Panc1 (cell line): ENCODE data around the gene MLYCD. TPM values are rescaled to one million over a fixed set of nuclear protein-coding genes. Genes with fewer than 3 reads are reported as not detected.

Experiments
- ATAC-seq: fragments of 200-7000 bp; cut with Tn5 transposase; 2 replicates; pipeline ENCODE4 v1.9.1; 2020; ENCODE audit warnings: mild to moderate bottlenecking, moderate library complexity
- BruUV-seq: library from RNA; stranded (reverse); fragments of 400-500 nt; replicated peaks from 2 replicates; lab custom pipeline; 2021; lab: Mats Ljungman, UMichigan
- CTCF ChIA-PET: fragments of 300-600 bp; sonication (Branson Sonifier 250); formaldehyde crosslinking; loops from one replicate; lab custom pipeline; 2022; ENCODE audit warnings: antibody characterized with exemption; lab: Charles Lee
- POLR2A ChIA-PET: fragments of 300-600 bp; sonication (Branson Sonifier 250); formaldehyde crosslinking; loops from one replicate; lab custom pipeline; 2022; ENCODE audit warnings: antibody characterized with exemption; lab: Charles Lee
- DNase-seq: peaks from one replicate; pipeline ENCODE4 v3.0.0-alpha.2; 2010; ENCODE audit warnings: low read depth, low spot score
- H3K27ac ChIP-seq: 2 replicates; pipeline ENCODE4 v1.5.1; 2011; ENCODE audit warnings: mild to moderate bottlenecking, low read length, inconsistent platforms
- H3K27me3 ChIP-seq: fragments of 200-500 bp; sonication (Bioruptor generic); 2 replicates; pipeline ENCODE4 v1.6.0; 2014; ENCODE audit warnings: low read length, inconsistent platforms; ENCODE audit not compliant: control insufficient read depth, insufficient read depth
- H3K36me3 ChIP-seq: fragments of 200-500 bp; sonication (Bioruptor generic); 2 replicates; pipeline ENCODE4 v1.5.1; 2014; ENCODE audit warnings: inconsistent platforms, mild to moderate bottlenecking, low read length, moderate library complexity; ENCODE audit not compliant: control insufficient read depth, insufficient read depth
- H3K4me1 ChIP-seq: 2 replicates; pipeline ENCODE4 v1.5.1; 2011; ENCODE audit warnings: inconsistent platforms, mild to moderate bottlenecking, low read length, moderate library complexity; ENCODE audit not compliant: control insufficient read depth, insufficient read depth
- H3K4me3 ChIP-seq, 2 experiments: 2 replicates each; pipeline ENCODE4 v1.5.1; 2011 to 2012; ENCODE audit warnings: low read depth in 2 of 2, low read length in 2 of 2, mild to moderate bottlenecking in 2 of 2, inconsistent platforms in 1 of 2, moderate library complexity in 1 of 2
- H3K9me3 ChIP-seq: fragments of 200-500 bp; sonication (Bioruptor generic); 2 replicates; pipeline ENCODE4 v1.5.1; 2014; ENCODE audit warnings: low read depth, mild to moderate bottlenecking, inconsistent platforms, low read length, moderate library complexity; ENCODE audit not compliant: control insufficient read depth, insufficient read depth
- POLR2AphosphoS5 ChIP-seq: IDR thresholded peaks from 2 replicates; pipeline ENCODE4 v1.6.1; 2012; ENCODE audit warnings: mild to moderate bottlenecking, low read depth, low read length, moderate library complexity
- SIN3A ChIP-seq: IDR thresholded peaks from 2 replicates; pipeline ENCODE4 v1.6.1; 2012; ENCODE audit warnings: low read depth, mild to moderate bottlenecking, low read length, moderate library complexity, borderline replicate concordance; ENCODE audit not compliant: insufficient read depth
- TCF7L2 ChIP-seq: IDR thresholded peaks from 2 replicates; pipeline ENCODE4 v1.6.1; 2011; ENCODE audit warnings: mild to moderate bottlenecking, low read depth, low read length, inconsistent platforms
- in situ Hi-C: cut with HindIII; loops from 2 replicates; pipeline ENCODE4 v1.10.0; 2016; ENCODE audit warnings: low sequenced_read_pairs, low pct_unique_long_range_greater_than_20kb
- intact Hi-C: fragments of 100-400 bp; cut with micrococcal nuclease; formaldehyde crosslinking; loops from one replicate; pipeline ENCODE4 v1.10.0; 2022; ENCODE audit not compliant: unreplicated experiment
- total RNA-seq: library from RNA; stranded (reverse); gene quantifications from one replicate; pipeline ENCODE4 v1.2.1, GENCODE V29; 2021; ENCODE audit not compliant: unreplicated experiment
- TF ChIP-seq, protein P1 (sequence below), 2 experiments: IDR thresholded peaks; 2 replicates each; pipeline ENCODE4 v1.6.1; 2011 to 2012; ENCODE audit warnings: low read depth in 2 of 2, control low read depth in 1 of 2, low read length in 1 of 2, mild to moderate bottlenecking in 1 of 2, moderate library complexity in 1 of 2; ENCODE audit not compliant: insufficient read depth in 1 of 2
- TF ChIP-seq, protein P2 (sequence below): fragments of 450-650 bp; IDR thresholded peaks from 2 replicates; pipeline ENCODE4 v1.5.1; 2017; ENCODE audit warnings: mild to moderate bottlenecking

The MLYCD gene
- total RNA-seq, 1 experiment from 2014 or later, result 2.2 TPM

DNA sequence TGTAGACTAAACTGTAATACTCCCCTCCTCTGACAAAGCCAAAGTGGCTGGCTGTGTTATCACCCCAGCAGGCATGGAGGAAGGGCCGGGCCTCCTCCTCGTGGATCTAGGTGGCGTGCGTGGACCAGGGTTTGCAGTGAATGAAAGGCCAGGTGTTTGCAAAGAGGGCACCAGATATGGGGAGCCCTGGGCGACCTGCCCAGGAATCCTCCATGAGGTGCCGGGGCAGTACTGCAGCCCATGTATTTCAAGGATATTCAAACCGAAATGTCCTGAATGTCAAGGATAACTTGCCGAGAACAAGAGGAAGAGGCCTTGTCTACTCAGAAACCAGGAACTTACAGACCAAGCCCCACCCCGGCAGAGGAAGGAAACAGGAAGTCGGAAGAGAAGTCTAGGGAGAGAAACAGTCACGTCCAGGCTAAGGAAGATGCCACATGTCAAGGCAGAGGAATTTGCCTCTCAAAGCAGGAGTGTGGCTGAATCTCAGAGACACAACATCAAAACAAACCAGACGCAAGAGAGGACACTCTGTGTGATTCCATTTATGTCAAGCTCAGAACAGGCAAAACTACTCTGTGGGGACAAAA lies 40.4 kb downstream of the MLYCD start:
- intact Hi-C loops (no loop called here), in situ Hi-C loops (no loop called here)
- H3K4me1 ChIP-seq, result no peaks in the 10 kb centered on the region
- no peaks in the 10 kb centered on the region for H3K27me3 ChIP-seq
- no TSS peak for BruUV-seq
- H3K4me3 ChIP-seq, result no peak overlapping the region
- H3K9me3 ChIP-seq, result no peaks in the 10 kb centered on the region
- TF ChIP-seq TCF7L2, result no peak
- no peak for TF ChIP-seq POLR2AphosphoS5
- TF ChIP-seq SIN3A, result no peak
- TF ChIP-seq, protein P1, sequence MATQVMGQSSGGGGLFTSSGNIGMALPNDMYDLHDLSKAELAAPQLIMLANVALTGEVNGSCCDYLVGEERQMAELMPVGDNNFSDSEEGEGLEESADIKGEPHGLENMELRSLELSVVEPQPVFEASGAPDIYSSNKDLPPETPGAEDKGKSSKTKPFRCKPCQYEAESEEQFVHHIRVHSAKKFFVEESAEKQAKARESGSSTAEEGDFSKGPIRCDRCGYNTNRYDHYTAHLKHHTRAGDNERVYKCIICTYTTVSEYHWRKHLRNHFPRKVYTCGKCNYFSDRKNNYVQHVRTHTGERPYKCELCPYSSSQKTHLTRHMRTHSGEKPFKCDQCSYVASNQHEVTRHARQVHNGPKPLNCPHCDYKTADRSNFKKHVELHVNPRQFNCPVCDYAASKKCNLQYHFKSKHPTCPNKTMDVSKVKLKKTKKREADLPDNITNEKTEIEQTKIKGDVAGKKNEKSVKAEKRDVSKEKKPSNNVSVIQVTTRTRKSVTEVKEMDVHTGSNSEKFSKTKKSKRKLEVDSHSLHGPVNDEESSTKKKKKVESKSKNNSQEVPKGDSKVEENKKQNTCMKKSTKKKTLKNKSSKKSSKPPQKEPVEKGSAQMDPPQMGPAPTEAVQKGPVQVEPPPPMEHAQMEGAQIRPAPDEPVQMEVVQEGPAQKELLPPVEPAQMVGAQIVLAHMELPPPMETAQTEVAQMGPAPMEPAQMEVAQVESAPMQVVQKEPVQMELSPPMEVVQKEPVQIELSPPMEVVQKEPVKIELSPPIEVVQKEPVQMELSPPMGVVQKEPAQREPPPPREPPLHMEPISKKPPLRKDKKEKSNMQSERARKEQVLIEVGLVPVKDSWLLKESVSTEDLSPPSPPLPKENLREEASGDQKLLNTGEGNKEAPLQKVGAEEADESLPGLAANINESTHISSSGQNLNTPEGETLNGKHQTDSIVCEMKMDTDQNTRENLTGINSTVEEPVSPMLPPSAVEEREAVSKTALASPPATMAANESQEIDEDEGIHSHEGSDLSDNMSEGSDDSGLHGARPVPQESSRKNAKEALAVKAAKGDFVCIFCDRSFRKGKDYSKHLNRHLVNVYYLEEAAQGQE (IDR thresholded peaks at IDR 0.05; ENCODE audit: insufficient read depth in 1 of 2, low read depth in 2 of 2, low read length in 1 of 2), result no peak
- TF ChIP-seq, protein P2, sequence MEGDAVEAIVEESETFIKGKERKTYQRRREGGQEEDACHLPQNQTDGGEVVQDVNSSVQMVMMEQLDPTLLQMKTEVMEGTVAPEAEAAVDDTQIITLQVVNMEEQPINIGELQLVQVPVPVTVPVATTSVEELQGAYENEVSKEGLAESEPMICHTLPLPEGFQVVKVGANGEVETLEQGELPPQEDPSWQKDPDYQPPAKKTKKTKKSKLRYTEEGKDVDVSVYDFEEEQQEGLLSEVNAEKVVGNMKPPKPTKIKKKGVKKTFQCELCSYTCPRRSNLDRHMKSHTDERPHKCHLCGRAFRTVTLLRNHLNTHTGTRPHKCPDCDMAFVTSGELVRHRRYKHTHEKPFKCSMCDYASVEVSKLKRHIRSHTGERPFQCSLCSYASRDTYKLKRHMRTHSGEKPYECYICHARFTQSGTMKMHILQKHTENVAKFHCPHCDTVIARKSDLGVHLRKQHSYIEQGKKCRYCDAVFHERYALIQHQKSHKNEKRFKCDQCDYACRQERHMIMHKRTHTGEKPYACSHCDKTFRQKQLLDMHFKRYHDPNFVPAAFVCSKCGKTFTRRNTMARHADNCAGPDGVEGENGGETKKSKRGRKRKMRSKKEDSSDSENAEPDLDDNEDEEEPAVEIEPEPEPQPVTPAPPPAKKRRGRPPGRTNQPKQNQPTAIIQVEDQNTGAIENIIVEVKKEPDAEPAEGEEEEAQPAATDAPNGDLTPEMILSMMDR, result no peak
- ATAC-seq (no peak), DNase-seq (no peak)
- H3K36me3 ChIP-seq, result no peaks in the 10 kb centered on the region
- POLR2A ChIA-PET, result no interaction called here
- no peak overlapping the region for H3K27ac ChIP-seq
- CTCF ChIA-PET, result no interaction called here

DNA sequence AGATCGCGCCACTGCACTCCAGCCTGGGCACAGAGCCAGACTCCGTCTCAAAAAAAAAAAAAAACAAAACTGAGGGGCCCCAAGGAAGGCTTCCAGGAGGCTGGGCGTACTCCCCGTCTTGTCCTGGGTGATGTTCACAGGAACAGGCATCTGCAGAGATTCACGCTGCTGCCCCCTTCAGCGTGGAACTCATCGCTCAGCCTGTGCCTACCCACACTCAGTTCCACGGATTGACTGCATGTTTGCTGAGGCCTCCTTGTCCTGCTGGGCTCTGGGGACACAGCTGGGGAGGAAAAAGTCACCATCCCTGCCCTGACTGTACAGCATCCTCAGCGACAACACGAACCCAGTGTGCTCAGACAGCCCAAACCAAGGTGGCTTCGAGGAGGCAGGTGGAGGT lies 41.2 kb downstream of the MLYCD start:
- no peak overlapping the region for H3K27ac ChIP-seq
- no TSS peak for BruUV-seq
- no peaks in the 10 kb centered on the region for H3K36me3 ChIP-seq
- ChIA-PET POLR2A (no interaction called here), CTCF (no interaction called here)
- H3K9me3 ChIP-seq, result no peaks in the 10 kb centered on the region
- TF ChIP-seq, protein P1 (IDR thresholded peaks at IDR 0.05; ENCODE audit: insufficient read depth in 1 of 2, low read depth in 2 of 2, low read length in 1 of 2), result no peak
- TF ChIP-seq POLR2AphosphoS5 (no peak), SIN3A (no peak), TCF7L2 (no peak)
- TF ChIP-seq, protein P2, result no peak
- in situ Hi-C loops (no loop called here), intact Hi-C loops (no loop called here)
- H3K27me3 ChIP-seq, result no peaks in the 10 kb centered on the region
- no peak overlapping the region for H3K4me3 ChIP-seq
- no peak for ATAC-seq
- DNase-seq, result no peak
- H3K4me1 ChIP-seq, result no peaks in the 10 kb centered on the region
